Endometrium (tissue), 2 donors: ENCODE results near the gene USB1.

ENCODE experiments used
- FAIRE-seq: peaks from 2 replicates; lab custom pipeline; 2012; peaks lifted over from hg19 to GRCh38; lab: Jason Lieb, UNC
- donor health status: control.
- donor health status: control.

USB1 gene, protein sequence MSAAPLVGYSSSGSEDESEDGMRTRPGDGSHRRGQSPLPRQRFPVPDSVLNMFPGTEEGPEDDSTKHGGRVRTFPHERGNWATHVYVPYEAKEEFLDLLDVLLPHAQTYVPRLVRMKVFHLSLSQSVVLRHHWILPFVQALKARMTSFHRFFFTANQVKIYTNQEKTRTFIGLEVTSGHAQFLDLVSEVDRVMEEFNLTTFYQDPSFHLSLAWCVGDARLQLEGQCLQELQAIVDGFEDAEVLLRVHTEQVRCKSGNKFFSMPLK

DNA sequence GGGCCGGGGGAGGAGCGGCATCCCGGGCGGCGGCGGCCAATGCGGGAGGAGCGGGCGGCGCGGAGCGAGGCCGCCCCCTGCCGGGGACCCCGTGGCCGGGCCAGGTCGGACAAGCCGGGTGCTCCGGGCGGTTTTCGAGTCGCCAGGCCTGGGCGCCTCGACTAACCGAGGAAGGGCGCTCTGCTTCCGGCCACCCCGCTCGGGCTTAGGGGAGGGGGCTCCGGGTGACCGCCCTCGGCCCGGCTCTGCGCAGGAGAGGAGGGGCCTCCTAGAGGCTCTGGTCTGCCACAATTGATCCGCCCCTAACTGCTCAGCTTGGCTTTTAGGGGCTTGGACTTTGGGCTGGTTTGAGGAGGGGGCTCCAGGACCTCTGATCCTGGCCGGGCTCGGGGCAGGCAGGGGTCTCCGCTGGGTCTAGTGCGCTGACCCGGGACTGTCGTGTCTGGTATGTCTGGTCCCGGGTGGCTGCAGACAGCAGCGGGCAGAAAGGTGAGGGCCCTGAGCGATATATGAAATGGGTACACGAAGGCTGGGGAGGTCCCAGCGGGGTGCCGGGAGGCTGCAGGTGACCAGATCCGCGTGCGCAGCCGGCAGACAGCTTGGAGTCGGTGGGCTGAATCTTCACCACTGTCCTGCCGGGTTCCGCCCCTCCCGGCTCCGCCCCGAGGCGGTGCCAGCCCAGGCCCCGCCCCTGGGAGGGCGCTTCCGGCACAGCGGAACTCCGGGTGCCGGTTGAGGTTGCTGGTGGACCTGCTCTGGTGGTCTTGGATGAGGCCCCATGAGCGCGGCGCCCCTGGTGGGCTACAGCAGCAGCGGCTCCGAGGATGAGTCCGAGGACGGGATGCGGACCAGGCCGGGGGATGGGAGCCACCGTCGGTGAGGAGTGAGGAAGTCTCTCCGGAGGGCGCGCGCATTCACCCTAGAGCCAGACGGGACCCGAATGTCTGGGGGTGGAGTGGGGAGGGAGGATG, at the start of gene USB1:
TSS of gene USB1 (plus strand) at position 702 of the 971 bp plus-strand sequence. CDS start at position 779, 77 bp downstream.
- no peak for FAIRE-seq

DNA sequence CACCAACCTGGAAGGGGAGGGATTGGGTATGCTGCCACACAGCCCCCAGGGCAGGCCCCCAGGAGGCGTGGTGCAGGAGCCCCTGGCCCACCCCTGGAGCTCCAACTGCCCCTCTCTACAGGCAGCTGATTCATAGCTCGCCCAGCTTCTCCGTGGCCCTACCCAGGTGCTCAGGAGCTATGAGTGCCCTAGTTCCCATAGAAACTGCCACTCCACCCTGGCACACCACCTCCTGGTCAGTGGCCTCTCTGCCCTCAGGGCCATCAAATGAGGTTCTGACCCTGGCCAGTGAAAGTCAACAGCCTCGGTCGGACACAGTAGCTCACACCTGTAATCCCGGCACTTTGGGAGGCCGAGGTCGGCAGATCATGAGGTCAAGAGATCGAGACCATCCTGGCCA, 48.3 kb upstream of the USB1 start:
- no peak for FAIRE-seq

DNA sequence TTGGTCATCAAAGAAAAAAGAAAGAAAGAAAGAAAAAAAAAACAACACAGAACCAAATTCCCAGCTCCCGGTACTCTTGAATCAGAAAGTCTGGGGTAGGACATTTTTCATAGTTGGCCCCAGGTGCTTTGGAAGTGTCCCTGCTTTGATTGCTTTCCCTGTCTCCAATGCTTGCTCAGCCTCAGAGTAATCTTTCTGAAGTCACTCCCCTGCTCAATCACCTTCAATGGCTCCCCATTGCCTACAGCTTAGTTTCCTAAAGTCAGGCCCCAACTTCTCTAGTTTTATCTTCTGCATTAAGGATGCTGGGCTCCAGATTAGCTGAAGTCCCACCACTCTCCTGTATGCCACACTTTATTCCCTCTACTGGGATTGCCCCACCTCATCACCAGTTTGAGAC, 47.4 kb upstream of the USB1 start:
- no peak for FAIRE-seq

DNA sequence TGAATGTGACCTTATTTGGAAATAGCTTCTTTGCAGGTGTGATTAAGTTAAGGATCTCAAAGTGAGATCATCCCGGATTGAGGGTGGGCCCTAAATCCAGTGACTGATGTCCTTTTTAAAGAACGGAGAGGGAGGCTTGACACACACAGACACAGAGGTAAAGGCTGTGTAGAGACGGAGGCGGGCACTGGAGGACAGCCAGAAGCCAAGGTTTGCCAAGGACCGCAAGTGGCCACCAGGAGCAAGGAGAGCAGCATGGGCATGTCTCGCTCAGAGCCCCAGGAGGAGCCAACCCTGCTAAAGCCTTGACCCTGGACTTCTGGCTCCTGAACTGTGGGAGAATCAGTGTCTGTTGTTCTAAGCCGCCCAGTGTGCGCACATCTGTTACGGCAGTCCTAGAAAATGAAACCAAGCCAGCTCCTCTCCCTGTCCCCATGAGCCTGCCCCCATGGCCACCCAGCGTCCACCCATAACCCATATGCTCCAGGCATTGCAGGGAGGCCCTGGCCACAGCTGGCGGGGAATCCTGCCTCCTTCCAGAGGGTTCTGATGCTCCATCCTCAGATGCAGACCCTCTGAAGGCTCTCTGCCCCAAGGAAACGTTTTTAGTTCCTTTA, 45.5 kb upstream of the USB1 start:
- FAIRE-seq = no peak

DNA sequence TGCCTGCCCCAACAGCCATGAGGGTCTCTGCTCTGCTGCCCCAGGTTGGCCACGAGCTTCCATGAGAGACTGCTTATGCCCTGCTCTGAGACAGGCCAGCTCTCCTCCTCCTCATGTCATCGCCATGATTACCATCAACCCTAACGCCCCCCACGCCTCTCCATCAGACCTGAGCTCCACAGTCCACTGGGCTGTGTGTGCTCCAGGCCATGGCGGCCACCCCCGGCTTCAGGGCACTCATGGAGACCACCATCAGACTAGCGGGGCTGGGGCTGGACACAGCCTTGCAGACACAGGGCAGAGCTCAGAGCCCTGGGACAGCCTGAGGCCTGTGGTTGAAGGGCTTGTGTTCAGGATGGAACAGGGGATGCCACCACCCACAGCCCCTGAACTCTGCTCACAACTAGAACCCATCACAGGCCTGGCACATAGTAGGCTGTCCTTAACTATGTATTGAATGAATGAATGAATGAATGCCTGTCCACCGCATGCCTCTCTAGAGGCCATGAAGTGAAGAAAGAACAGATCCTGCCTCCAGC, 44.9 kb upstream of the USB1 start:
- FAIRE-seq = no peak

DNA sequence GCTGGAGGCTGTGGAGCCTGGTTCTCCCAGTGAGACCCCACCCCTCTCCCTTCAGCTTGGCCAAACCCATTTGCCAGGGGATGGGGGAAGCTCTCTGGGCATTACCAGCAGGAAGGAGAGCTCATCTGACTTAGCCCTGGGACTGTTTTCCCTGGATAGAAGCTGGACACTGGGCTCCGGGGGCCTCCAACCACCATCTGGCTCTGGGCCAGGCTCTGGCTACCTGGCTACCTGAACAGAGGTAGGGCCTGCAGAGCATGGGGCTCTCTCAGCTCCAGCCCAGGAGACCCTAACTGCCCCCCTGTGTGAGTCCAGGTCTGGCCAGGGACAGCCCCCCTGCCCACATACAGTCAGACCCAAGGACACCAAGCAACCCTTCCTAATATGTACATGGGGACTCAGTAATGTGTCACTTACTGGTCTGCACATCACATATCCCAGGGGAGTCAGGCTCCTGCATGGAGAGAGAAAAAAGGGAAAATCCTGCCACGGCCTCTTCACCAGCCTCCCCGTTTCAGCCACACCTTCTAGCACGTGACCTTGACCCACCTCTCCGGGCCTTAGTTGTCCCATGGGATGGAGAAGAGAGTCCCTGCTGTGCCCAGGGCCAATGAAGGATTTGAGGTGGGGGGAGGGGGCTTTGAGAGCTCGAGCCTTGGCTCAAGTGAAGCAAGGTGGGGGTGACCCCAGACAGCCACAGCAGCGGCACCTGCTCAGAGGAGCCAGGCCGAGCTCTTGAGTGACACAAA, 44.1 kb upstream of the USB1 start:
- no peak for FAIRE-seq

DNA sequence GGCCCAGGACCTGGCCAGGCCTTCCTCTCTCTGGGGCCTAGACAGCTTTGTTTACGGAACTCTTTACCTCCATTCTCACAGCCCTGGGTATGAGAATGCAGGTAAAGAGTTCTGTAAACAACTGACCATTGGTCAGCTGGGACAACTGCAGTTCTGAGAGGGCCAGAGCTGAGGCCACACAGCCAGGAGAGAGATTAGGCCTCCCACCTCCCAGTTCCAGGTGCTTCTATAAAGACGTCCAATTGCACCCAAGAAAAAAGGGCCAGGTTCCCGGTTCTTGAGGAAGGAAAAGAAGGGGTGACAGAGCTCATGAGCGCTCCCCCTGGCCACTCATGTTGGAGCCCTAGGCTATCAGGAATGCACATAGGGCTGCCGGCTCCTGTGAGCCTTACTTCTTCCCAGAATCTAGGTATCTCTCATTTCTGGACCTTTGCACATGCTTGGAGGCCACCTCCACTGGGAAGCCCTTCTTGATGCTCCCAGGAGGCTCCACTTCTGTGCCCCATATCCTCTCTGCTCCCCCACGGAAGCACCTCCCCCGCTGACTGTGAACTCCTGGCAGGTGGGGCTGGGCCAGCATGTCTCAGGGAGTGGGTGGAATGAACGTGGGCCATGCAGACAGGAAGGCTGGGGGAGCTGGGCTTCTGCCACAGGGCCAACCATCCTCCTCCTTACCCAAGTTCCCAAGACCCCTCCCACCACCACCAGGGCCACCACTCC, 43.4 kb upstream of the USB1 start:
- FAIRE-seq = no peak

DNA sequence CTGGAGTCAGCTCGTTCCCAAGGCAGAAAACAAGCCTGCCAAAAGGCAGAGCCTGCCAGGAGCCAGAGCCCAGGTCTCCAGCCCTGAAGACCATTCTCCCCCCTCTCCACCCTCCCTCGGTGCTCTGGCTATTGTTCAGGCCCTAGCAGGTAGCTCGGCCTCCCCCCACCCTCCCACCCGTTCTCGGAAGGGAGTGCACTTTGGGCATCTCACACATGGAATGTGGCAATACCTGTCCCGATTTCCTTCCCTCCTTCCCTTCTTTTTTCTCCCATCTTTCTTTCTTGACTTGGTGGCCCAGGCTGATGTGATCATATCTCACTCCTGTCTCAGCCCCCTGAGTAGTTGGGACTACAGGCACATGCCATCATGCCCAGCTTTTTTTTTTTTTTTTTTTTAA, 42.7 kb upstream of the USB1 start:
- no peak for FAIRE-seq

DNA sequence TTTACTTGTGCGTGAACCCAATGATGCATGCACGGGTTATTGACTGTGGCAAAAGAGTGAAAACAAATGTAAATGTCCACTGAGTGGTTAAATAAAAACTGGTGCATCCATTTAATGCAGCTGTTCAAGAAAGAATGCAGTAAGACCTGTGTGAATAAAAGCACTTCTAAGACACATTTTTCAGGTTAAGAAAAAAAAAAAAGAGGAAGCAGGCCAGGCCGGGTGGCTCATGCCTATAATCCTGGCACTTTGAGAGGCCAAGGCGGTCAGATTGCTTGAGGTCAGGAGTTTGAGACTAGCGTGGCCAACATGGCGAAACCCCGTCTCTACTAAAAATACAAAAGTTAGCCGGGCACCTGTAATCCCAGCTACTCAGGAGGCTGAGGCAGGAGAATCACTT, 42.1 kb upstream of the USB1 start:
- no peak for FAIRE-seq

DNA sequence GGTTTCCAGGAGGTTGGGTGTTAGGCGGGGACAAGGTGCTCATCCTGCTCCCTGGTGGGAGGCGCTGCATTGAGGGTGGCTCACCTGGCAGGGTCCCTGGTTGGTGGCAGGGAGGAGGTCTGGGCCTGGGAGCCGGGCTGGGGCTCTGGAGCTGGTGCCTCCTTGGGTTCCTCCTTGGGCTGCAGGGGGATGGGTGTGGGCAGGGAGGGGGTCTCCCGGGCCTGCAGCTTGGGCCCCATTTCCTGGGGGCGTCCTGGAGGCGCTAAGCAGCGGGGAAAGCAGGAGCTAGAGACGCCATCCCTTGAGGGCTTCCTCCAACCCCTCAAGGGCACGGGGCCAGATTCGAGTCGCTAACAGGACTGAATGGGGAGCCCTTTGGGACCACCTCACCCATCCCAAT, 41.4 kb upstream of the USB1 start:
- FAIRE-seq = no peak

DNA sequence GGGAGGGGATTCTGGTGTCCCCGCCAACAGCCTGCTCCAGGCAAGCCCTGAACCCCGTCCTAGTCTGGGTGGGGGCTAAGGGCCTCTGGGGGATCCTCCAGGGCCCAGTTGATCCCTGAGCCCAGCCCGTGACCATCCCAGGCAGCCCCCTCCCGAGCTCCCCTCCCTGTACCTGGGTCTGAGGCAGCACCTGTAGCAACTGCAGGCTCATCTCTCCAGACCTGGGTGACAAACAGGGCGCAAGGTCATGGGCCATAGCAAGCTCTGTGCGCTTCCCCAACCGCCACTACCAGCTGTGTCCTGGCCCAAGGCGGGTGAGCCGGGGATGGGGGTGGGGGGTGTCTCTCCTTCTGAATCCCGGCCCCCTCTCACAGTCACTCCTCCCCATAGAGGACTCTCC, 40.9 kb upstream of the USB1 start:
- no peak for FAIRE-seq

DNA sequence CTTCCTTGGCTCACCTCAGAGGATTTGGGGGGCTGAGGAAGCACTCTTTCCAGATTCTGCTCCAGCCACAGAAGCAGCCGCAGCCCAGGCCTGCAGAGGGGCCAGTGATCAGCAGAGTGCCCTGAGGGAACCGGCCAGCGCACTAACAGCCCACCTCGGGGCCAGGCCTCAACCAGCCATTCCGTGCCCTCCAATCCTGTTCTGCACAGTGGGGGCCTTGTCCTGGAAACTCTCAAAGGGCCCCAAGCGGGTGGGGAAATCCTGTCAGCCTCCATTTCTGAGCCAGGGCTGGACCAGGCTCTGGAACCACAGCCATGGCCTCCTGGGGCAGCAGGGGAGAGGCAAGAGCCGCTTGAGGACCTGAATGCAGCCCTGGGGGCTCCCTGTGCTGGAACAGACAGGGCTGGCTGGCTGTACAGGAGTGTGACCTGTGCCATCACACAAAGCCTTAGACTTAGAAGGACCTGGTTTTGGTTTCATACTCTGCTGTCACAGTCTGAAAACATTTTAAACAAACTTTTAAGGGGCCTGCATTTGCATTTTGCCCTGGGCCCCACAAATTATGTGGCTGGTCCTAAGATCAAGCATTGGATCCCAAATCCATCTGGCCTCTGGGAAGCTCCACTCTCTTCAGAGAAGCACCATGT, 40.3 kb upstream of the USB1 start:
- FAIRE-seq = no peak

DNA sequence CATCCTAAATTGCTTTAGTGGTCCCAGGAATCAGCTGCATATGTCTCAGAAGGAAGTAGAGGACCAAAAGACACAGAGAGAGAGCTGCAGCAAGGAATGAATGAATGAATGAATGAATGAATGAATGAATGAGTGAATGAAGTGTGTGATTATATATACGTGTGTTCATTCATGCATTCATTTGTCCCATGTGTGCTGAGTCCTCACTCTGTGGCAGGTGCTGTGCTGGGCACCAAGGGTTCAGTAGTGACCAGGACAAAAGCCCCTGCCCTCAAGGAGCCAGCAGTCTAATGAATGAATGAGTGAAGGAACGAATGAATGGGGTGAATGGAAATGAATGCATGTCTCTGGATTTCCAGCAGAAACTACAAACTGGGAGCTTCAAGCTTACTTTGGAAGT, 39.7 kb upstream of the USB1 start:
- no peak for FAIRE-seq

DNA sequence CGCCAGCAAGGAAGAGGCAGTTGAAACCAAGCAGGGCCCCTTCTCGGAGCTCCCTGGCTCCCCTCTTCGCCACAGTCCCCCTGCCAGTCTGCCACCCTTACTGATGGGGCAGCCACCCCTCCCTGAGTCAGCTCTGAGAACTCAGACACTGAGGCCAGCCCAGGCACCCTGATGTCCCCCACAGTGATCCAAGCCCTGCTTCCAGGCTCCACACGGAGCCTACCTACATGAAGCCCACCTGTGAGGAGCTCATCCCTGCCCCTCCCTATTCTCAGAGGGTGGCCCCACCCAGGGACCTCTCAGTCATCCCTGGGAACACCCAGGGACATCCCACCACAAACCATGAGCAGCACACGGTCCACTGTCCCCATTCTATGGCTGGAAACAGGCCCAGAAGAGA, 39.2 kb upstream of the USB1 start:
- FAIRE-seq = no peak

DNA sequence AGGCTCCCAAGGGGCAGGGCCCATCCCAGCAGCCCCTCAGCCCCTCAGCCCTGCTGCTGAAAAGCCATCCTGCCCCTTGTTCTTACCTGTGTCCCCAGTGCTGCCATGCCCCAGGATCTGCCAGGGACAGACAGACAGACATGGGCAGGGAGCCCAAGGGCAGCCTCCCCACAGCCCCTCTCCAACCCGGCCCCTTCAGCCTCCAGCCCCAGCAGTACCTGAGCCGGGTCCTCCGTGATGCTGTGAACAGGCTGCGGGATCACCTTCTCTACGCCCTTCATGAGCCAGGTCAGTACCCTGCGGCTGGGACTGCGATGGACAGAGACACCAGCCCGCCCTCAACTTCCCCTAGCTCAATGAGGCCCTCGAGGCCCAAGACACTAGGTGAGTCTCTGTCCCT, 38.5 kb upstream of the USB1 start:
- no peak for FAIRE-seq

DNA sequence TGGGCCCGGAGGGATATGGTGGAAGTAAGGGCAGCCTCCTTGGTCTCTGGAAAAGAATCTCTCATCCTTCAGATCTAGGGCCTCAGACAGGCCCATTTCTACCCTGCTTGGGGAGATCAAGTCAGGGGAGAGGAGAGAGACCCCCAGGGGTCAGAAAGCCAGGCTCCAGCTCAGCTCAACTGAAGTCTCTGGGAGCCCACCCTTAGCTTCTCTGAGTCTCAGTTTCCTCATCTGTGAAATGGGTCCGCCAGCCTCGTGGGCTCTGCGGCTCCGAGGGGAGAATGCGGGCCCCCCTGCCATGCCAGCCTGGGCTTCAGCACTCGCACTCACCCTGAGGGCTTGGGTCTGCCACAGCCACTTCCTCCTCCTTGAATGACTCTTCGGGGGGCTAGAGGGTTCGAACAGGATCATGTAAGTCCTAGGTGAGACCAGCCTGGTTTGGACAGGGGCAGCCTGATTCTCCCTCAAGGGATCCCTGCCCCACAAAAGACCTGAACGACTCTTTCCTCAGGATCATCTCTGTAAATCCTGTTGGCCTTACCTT, 37.0 kb upstream of the USB1 start:
- no peak for FAIRE-seq

DNA sequence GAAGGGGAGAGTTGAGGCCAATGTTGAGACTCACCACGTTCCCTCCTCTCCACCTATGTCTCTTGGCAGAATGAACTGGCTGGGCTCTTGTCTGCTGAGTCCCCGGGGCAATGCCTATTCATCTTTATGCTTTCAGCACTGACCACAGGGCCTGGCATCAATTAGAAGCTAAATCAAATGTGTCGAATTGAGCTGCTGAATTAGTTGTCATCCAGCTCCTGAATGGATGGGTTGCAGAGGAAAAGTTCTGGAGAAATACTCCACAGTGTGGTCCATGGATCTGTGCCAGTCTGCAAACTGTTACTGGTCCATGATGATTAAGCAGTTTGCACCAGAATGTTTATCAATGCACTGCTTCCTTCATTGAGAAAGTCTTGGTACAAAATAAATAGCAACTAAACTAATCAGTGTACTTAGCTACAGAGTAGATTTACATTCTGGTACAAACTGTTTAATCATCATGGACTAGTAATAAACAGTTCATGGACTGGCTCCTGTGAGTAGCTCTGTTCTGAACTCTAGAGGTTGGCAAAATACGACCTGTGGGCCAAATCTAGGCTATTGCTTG, 34.9 kb upstream of the USB1 start:
- FAIRE-seq = no peak

DNA sequence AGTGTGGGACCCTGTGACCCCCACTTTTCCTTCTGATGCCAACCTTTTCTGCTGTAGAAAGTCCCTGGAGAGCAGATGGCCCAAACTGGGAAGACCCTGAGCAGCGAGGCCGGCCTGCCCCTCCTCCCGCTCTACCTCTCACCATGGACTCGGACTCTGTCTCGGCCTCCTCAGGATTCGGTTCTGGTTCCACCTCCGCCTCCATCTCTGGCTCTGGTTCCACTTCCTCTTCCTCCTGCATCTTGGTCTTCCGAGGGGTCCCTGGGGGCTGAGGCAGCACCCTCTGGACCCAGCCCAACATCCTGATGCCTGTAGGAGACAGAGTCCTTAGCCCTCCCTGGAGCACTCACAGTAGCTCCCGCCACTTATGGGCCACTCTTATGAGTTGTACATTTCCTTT, 34.2 kb upstream of the USB1 start:
- no peak for FAIRE-seq

DNA sequence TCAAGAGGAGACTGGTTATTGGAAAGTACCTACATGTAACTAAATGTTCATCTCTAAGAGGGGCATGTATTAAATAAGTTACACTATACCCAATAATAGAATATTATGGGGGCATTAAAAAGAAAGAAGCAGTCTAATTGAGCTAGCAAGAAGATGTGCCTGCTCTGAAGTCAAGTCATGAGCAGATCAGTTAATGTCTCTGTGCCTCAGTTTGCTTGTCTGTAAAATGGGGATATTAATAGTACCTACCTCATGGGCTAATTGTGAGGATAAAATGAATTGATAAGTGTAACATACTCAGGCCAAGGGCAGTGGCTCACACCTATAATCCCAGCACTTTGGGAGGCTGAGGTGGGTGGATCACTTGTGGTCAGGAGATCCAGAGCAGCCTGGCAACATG, 33.3 kb upstream of the USB1 start:
- no peak for FAIRE-seq

DNA sequence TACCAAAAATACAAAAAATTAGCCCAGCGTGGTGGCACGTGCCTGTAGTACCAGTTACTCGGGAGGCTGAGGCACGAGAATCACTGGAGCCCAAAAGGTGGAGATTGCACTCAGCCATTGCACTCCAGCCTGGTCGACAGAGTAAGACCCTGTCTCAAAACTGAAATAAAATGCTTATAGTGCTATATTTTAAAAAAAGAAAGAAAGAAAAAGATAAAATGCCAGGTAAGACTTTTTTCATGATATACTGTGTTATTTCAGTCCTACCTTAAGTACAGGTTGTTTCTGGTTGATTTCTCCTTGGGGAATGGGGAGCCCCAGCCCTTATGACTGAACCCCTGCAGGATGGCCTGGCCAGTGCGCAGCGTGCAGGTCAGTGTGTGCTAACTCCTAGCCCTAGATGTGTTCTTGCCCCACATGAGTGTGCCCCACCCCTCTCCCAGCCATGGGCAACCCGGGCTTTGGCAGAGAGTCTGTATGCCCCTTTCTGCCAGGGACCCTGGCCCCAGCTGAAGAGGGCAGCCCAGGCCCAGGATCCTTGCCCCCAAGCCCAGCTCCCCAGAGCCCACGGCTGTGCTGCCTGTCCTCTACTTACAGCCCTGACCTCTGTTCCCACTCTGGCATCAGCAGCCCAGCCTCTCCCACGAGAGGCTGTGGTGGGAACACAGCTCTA, 31.6 kb upstream of the USB1 start:
- no peak for FAIRE-seq
